A673 (cell line): ENCODE measurements around the gene VAMP2. TPM values are rescaled to one million over a fixed set of nuclear protein-coding genes. Genes with fewer than 3 reads are reported as not detected.

Source experiments
- BruUV-seq: library from RNA; stranded (reverse); fragments of 400-500 nt; replicated peaks from 2 replicates; lab custom pipeline; 2021; lab: Mats Ljungman, UMichigan
- CTCF ChIA-PET: fragments of 300-600 bp; sonication (Branson Sonifier 250); formaldehyde crosslinking; loops from one replicate; lab custom pipeline; 2022; ENCODE audit warnings: antibody characterized with exemption; lab: Charles Lee
- POLR2A ChIA-PET: fragments of 300-600 bp; sonication (Branson Sonifier 250); formaldehyde crosslinking; loops from one replicate; lab custom pipeline; 2022; ENCODE audit warnings: antibody characterized with exemption; ENCODE audit not compliant: low non-redundant PET; lab: Charles Lee
- DNase-seq: peaks from one replicate; pipeline ENCODE4 v3.0.0-alpha.2; 2015; ENCODE audit warnings: low spot score
- H3K27ac ChIP-seq: fragments of 200-600 bp; sonication (generic); 2 replicates; pipeline ENCODE4 v1.5.1; 2016; ENCODE audit warnings: mixed run types, low read depth, mild to moderate bottlenecking, mixed read lengths, antibody characterized with exemption, low read length; ENCODE audit not compliant: poor library complexity, severe bottlenecking
- H3K27me3 ChIP-seq: fragments of 200-600 bp; sonication (generic); replicated peaks from 2 replicates; pipeline ENCODE4 v1.6.1; 2017; ENCODE audit warnings: mixed run types, low read depth, mild to moderate bottlenecking, mixed read lengths, antibody characterized with exemption, low read length; ENCODE audit not compliant: insufficient read depth, poor library complexity
- H3K36me3 ChIP-seq: fragments of 200-600 bp; sonication (generic); 2 replicates; pipeline ENCODE4 v1.6.1; 2016; ENCODE audit warnings: mixed run types, mild to moderate bottlenecking, mixed read lengths, antibody characterized with exemption, low read length; ENCODE audit not compliant: insufficient read depth, poor library complexity, severe bottlenecking
- H3K4me1 ChIP-seq: fragments of 200-600 bp; sonication (generic); 2 replicates; pipeline ENCODE4 v1.6.1; 2017; ENCODE audit warnings: mixed run types, mild to moderate bottlenecking, mixed read lengths, antibody characterized with exemption, low read length; ENCODE audit not compliant: insufficient read depth, poor library complexity, severe bottlenecking
- H3K4me3 ChIP-seq: fragments of 200-600 bp; sonication (generic); 2 replicates; pipeline ENCODE4 v1.5.1; 2016; ENCODE audit warnings: low read depth, mixed run types, mild to moderate bottlenecking, mixed read lengths, low read length; ENCODE audit not compliant: poor library complexity, severe bottlenecking
- H3K9me3 ChIP-seq: fragments of 200-600 bp; sonication (generic); 2 replicates; pipeline ENCODE4 v1.6.1; 2016; ENCODE audit warnings: mixed run types, low read depth, mild to moderate bottlenecking, mixed read lengths, antibody characterized with exemption, low read length; ENCODE audit not compliant: poor library complexity, severe bottlenecking
- EZH2 ChIP-seq: fragments of 200-600 bp; sonication (generic); IDR thresholded peaks from 2 replicates; pipeline ENCODE4 v1.6.1; 2017; ENCODE audit warnings: borderline replicate concordance, low read depth, mild to moderate bottlenecking, mixed read lengths, antibody characterized with exemption, low read length; ENCODE audit not compliant: poor library complexity, severe bottlenecking
- intact Hi-C: fragments of 100-400 bp; cut with micrococcal nuclease; formaldehyde crosslinking; loops from one replicate; pipeline ENCODE4 v1.10.0; 2022; ENCODE audit not compliant: unreplicated experiment
- total RNA-seq: library from RNA; stranded (reverse); gene quantifications from 2 replicates; pipeline ENCODE4 v1.2.3, GENCODE V29; 2021
- TF ChIP-seq, protein P1 (sequence below): fragments of 300-800, 200-600 bp; sonication (generic); conservative IDR thresholded peaks from 2 replicates; pipeline ENCODE4 v1.5.1; 2017; ENCODE audit warnings: low read depth, mild to moderate bottlenecking, antibody characterized with exemption, low read length, moderate library complexity, mixed read lengths

The VAMP2 gene
- total RNA-seq, 1 experiment from 2014 or later: 41.3 TPM

DNA sequence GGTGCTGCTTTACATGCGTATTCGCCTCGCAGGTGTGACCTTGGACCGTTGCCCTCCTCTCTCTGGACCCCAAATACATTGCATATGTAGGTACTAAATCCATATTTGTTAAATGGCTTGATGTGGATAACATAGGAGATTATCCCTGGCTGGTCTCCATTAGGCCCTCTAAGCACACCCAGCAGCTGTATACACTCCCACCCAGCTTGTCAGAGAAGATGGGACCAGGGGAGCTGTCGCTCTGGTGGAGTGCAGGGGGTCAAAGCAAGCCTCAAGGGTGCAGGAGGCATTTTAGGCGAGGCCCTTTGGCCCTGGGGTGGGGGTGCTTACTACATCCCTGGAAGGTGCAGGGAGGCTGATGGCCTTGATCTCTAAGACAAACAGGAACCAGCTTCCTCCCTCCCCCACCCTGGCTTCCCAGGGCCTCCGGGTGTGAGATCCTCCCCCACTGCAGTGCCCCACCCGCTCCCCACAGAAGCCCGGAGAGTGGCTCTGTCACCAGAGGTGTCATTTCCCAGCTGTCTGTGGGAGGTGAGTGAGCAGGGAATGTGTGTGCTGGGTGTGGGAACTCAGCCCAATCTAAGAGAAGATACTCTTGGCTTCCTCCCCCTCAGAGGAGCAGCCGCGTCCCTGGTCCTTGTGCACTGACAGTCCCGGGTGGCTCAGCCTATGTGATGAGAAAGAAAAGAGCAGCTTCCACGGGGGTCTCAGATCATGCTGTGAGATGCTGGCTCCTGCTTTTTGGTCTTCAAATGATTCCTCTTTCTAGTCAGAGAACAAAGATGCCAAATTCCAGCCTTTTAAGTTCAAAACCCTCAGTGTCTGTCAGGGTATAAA is 1.4 kb upstream of the VAMP2 start:
- intact Hi-C loops: no loop called here
- CTCF ChIA-PET: no interaction called here
- BruUV-seq: no TSS peak
- H3K4me3 ChIP-seq: no peak overlapping the region
- TF ChIP-seq, protein P1, sequence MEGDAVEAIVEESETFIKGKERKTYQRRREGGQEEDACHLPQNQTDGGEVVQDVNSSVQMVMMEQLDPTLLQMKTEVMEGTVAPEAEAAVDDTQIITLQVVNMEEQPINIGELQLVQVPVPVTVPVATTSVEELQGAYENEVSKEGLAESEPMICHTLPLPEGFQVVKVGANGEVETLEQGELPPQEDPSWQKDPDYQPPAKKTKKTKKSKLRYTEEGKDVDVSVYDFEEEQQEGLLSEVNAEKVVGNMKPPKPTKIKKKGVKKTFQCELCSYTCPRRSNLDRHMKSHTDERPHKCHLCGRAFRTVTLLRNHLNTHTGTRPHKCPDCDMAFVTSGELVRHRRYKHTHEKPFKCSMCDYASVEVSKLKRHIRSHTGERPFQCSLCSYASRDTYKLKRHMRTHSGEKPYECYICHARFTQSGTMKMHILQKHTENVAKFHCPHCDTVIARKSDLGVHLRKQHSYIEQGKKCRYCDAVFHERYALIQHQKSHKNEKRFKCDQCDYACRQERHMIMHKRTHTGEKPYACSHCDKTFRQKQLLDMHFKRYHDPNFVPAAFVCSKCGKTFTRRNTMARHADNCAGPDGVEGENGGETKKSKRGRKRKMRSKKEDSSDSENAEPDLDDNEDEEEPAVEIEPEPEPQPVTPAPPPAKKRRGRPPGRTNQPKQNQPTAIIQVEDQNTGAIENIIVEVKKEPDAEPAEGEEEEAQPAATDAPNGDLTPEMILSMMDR: no peak
- no peak for TF ChIP-seq EZH2
- POLR2A ChIA-PET: interaction anchor here (1.0 kb wide), 1 partner anchor 9 kb away, joined by 5 read pairs; no protein-coding TSS in a partner anchor
- peak overlapping the region; percentile 97 for H3K27ac ChIP-seq
- no peaks in the 10 kb centered on the region for H3K9me3 ChIP-seq
- H3K27me3 ChIP-seq: no peaks in the 10 kb centered on the region
- peaks cover 32% of the 10 kb centered on the region for H3K4me1 ChIP-seq
- peaks cover 18% of the 10 kb centered on the region for H3K36me3 ChIP-seq
- DNase-seq: peak; percentile 60

DNA sequence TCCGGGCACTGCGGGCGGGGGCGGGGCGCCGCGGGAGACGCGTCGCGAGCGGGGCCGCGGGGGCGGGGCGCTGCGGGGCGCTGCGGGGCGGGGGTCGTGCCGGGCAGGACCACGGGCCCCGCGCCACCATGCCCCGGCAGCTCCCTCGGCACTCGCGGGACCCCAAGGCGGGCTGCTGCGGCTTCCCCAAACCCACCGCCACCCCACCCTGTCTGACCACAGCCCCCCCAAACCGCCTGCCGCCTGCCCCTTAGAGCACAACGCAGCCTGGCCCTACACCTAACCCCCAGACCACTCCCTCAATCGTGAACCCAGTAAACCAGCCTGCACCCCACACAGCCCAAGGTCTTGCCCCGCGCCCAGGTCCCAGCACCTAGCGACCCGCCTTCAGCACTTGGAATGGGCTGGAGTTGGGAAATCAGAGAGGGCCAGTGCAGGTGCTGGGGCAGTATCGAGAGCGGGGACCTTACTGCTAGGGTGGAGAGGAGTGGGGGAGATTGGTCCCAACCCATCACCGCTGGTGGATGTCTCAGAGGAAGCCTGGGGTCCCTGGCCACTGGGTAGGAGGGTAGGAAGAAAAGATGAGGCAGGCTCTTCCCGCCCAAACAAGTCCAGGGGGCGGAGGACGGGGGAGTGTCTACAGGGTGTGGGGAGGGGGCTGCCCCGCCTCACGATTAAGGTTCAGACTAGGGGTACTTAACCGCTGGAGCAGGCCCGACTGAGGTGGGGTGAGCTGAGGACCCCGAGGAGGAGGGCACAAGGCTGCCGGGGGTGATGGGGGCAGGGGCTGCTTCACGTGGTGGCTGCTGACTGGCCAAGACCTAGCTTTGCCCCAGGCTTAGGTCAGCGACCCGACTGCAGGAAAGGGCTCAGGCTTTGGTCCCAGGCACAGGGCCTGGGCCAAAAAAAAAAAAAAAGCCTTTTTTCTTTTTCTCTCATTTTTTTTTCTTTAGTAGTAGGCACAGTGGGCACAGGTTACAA is 539 bp upstream of the VAMP2 start:
- BruUV-seq: no TSS peak
- Histone ChIP-seq H3K27ac (peak overlapping the region; percentile 97), H3K9me3 (no peaks in the 10 kb centered on the region), H3K36me3 (peaks cover 21% of the 10 kb centered on the region), H3K4me1 (peaks cover 32% of the 10 kb centered on the region), H3K27me3 (no peaks in the 10 kb centered on the region), H3K4me3 (peak overlapping the region; percentile 100)
- POLR2A ChIA-PET: interaction anchor here (1.0 kb wide), 1 partner anchor 10 kb away, joined by 5 read pairs; no protein-coding TSS in a partner anchor
- DNase-seq: no peak
- TF ChIP-seq, protein P1: no peak
- no peak for TF ChIP-seq EZH2
- intact Hi-C loops: no loop called here
- CTCF ChIA-PET: no interaction called here
